ENCODE results near the gene HJV. TPM values are rescaled to one million over a fixed set of nuclear protein-coding genes. Genes with fewer than 3 reads are reported as not detected.

The HJV gene
- total and polyA plus RNA-seq, 2 of the 13 experiments (the other 11 are each of a cell fraction or from before 2014, with no cell fraction given), result 0.18 TPM; not detected in 1

GRCh38 chr1:146051852-146052676 is 30.5 kb upstream of the HJV start (continued):
- TF ChIP-seq E2F2 (CRISPR knock-in tag; IDR thresholded peaks at IDR 0.05; ENCODE audit: borderline replicate concordance) (peak; percentile 92), ZNF225 (CRISPR knock-in tag; IDR thresholded peaks at IDR 0.05) (peak; percentile 68; the same call in 1 of the 2 replicates), ZNF780A (CRISPR knock-in tag; IDR thresholded peaks at IDR 0.05) (peak; percentile 96), ZNF275 (CRISPR knock-in tag; IDR thresholded peaks at IDR 0.05; ENCODE audit: borderline replicate concordance) (0 out of 2 replicates have a peak, but pooled peaks have one; percentile 78), NFE2L2 (IDR thresholded peaks at IDR 0.05; ENCODE audit: low read length) (peak; percentile 40; the same call in 1 of the 2 replicates), ZBTB34 (CRISPR knock-in tag; IDR thresholded peaks at IDR 0.05) (peak; percentile 76), KLF15 (CRISPR knock-in tag; IDR thresholded peaks at IDR 0.05; ENCODE audit: borderline replicate concordance) (peak; percentile 55; the same call in 1 of the 2 replicates), ZNF83 (CRISPR knock-in tag; IDR thresholded peaks at IDR 0.05; ENCODE audit: borderline replicate concordance) (peak; percentile 84; the same call in 1 of the 2 replicates), HMG20A (CRISPR knock-in tag; IDR thresholded peaks at IDR 0.05; ENCODE audit: borderline replicate concordance) (peak; percentile 54; the same call in 1 of the 2 replicates), SRY (CRISPR knock-in tag; IDR thresholded peaks at IDR 0.05) (peak; percentile 83; the same call in 1 of the 2 replicates), MEIS2 (CRISPR knock-in tag; IDR thresholded peaks at IDR 0.05) (peak; percentile 93), ZNF543 (CRISPR knock-in tag; IDR thresholded peaks at IDR 0.05) (peak; percentile 60; the same call in 1 of the 2 replicates), THAP9 (CRISPR knock-in tag; IDR thresholded peaks at IDR 0.05; ENCODE audit: borderline replicate concordance) (peak; percentile 71; the same call in 1 of the 2 replicates), RBFOX2 (IDR thresholded peaks at IDR 0.05; ENCODE audit: low read depth, low read length) (peak; percentile 88), TARDBP (CRISPR knock-in tag; IDR thresholded peaks at IDR 0.05) (peak; percentile 92), KMT2A (CRISPR knock-in tag; IDR thresholded peaks at IDR 0.05) (peak; percentile 68; the same call in 1 of the 2 replicates), SP140L (CRISPR knock-in tag; IDR thresholded peaks at IDR 0.05; ENCODE audit: borderline replicate concordance) (peak; percentile 93; the same call in 1 of the 2 replicates), RFXANK (CRISPR knock-in tag; IDR thresholded peaks at IDR 0.05) (peak; percentile 83), ZFP41 (CRISPR knock-in tag; IDR thresholded peaks at IDR 0.05; ENCODE audit: borderline replicate concordance) (peak; percentile 59; the same call in 1 of the 2 replicates), ATF1 (CRISPR knock-in tag; IDR thresholded peaks at IDR 0.05) (peak; percentile 71), ARNT2 (CRISPR knock-in tag; IDR thresholded peaks at IDR 0.05; ENCODE audit: low read depth) (peak; percentile 93), MYNN (CRISPR knock-in tag; IDR thresholded peaks at IDR 0.05; ENCODE audit: low read depth) (peak; percentile 85; the same call in 1 of the 2 replicates)
